Endothelial cell of hepatic sinusoid (primary cell): ENCODE results near the gene LIMS2.

Experiments
- in situ Hi-C: cut with HindIII; loops from 2 replicates; pipeline ENCODE4 v1.10.0; 2017; ENCODE audit warnings: low sequenced_read_pairs

Gene LIMS2

GRCh38 chr2:127659408-127660290, 15.7 kb downstream of the LIMS2 start:
- in situ Hi-C loops, result no loop called here

- in situ Hi-C loops, result no loop called here
Observed at GRCh38 chr2:127658641-127659407, 16.5 kb downstream of the LIMS2 start.

GRCh38 chr2:127658146-127658545, 17.2 kb downstream of the LIMS2 start:
- in situ Hi-C loops, result no loop called here

- in situ Hi-C loops, result no loop called here
Observed at GRCh38 chr2:127657232-127657595, 18.1 kb downstream of the LIMS2 start.

GRCh38 chr2:127656569-127657231, 18.6 kb downstream of the LIMS2 start:
- in situ Hi-C loops, result no loop called here

GRCh38 chr2:127655209-127656073, 19.9 kb downstream of the LIMS2 start:
- in situ Hi-C loops, result no loop called here

GRCh38 chr2:127654838-127655175, 20.5 kb downstream of the LIMS2 start:
- in situ Hi-C loops, result no loop called here

- in situ Hi-C loops, result no loop called here
Observed at GRCh38 chr2:127654084-127654837, 21.1 kb downstream of the LIMS2 start.

- in situ Hi-C loops, result no loop called here
Observed at GRCh38 chr2:127653421-127654083, 21.8 kb downstream of the LIMS2 start.

- in situ Hi-C loops, result no loop called here
Observed at GRCh38 chr2:127652786-127653357, 22.5 kb downstream of the LIMS2 start.

- in situ Hi-C loops, result no loop called here
Observed at GRCh38 chr2:127651971-127652550, 23.3 kb downstream of the LIMS2 start.

GRCh38 chr2:127651381-127651809, 23.9 kb downstream of the LIMS2 start:
- in situ Hi-C loops, result no loop called here

GRCh38 chr2:127650785-127651380, 24.4 kb downstream of the LIMS2 start:
- in situ Hi-C loops, result no loop called here

- in situ Hi-C loops, result no loop called here
Observed at GRCh38 chr2:127650041-127650784, 25.1 kb downstream of the LIMS2 start.

GRCh38 chr2:127649684-127650040, 25.7 kb downstream of the LIMS2 start:
- in situ Hi-C loops, result no loop called here

- in situ Hi-C loops, result no loop called here
Observed at GRCh38 chr2:127649100-127649611, 26.2 kb downstream of the LIMS2 start.

- in situ Hi-C loops, result no loop called here
Observed at GRCh38 chr2:127648321-127648720, 27.0 kb downstream of the LIMS2 start.
